HG03520 (cell line): Measurements from ENCODE around the gene SH2D3C.

Experiments used
- ATAC-seq: cut with Tn5 transposase; IDR thresholded peaks from one replicate; pipeline ENCODE4 v1.9.1; 2021; ENCODE audit warnings: mild to moderate bottlenecking, moderate library complexity; ENCODE audit not compliant: unreplicated experiment

SH2D3C gene

DNA sequence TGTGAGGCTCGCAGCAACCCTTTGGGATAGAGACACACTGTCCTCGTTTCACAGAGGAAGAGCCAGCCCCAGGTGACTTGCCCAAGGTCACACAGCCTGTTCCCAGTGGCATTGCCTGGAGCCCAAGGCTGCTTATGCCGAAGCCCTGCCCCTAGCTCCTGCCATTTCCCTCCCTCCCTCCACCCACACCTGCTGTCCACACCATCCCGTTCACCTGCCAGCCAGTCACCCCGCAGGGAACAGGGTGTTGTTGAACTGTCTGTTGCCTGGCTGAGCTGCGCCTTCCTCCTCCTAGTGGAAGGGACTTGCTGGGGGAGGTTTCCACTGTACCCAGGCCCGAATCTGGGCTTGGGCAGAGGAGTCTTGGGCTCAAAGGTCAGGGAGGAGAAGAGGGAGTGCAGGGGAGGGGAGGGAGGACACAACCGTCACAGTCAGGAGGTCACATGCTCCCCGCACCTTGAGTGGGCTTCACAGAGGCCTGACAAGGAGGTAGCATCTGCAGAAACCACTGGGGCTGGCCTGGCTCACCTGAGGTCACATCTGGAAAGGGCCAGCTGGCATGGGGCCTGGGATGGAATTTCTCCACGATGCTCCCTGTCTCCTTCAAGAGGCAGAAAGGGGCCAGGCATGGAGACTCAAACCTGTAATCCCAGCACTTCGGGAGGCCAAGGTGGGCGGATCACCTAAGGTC lies 56.3 kb downstream of the SH2D3C start:
- ATAC-seq, result no peak

DNA sequence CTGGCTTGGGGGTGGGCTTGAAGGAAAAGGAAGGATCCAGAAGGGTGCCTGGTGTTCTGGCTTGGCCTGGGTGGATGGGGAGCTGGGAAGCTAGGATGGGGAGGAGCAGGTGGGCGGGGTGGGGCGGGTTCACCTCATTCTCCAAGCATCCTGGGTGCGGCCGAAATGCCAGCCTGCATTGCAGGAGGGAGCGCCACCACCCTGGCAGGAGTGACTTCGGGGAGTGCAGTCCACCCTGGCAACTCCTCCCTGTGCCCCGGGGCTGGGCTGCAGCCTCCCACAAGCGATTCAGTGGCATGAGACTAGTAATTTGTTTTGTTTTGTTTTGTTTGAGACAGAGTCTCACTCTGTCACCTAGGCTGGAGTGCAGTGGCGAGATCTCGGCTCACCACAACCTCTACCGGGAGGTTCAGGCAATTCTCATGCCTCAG lies 57.1 kb downstream of the SH2D3C start:
- ATAC-seq, result no peak

DNA sequence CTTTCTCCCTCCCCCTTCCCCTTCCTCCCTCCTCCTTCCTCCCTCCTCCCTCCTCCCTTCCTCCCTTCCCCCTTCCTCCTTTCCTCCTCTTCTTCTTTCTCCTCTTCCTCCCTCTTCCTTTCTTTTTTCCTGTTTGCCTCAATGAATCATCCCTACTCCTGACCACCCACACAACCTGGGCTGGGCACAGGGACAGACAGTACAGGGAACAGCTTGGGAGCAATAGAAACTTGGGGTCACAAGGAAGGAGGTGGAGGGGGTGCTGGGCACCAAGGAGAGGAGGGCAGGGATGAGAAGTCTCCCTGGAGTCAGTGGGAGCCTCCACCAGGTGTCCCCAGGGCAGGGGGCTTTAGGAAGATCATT lies 57.6 kb downstream of the SH2D3C start:
- no peak for ATAC-seq

DNA sequence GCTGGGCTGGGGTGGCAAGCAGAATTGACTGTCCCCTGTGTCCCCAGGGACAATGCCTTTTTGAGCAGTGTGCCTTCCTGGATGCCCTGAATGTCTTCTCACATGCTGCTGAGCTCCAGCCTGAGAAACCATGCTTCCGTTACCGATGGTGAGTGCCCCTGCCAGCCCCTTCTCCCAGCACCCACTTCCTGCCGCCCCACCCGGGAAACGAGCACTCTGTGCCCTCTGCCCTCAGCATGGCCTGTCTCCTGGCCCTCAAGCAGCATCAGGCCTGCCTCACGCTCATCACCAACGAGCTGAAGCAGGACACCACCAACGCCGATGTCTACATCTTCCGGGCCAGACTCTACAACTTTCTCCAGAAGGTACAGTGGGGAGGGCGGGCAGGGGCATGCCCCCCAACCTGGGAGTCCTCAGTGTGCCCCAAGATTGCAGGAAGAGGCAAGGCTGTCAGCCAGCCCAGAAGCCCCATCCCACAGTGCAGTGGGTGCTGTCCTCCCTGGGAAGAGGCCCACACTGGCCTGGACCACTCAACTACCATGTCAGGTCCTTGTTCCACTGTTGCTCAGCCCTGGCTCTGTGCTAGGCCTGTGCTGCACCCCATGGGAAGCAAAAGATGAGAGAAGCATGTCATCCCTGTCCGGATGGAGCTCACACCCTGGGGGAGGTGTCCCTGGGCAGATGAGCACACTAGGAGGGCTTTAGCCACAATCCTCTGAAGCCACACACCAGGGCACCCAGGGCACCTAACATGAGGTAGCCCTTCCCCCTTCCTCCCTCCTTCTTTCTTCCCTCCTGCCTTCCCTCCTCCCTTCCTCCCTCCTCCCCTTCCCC lies 58.2 kb downstream of the SH2D3C start:
- ATAC-seq, result no peak

DNA sequence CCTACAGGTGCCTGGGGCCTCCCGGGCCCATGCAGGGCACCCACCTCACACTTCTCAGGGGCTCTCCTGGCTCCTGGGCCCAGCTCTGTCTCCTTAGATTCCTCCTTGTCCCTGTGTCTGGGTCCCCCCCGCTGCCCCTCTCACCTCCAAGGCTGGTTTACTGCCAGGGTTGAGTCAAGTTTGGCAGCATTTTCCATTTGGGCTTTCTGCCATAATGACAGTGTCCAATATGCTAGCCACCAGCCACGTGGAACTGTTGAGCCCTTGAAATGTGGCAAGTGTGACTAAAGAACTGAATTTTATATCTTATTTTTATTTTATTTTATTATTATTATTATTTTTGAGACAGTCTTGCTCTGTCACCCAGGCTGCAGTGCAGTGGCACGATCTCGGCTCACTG lies 60.7 kb downstream of the SH2D3C start:
- no peak for ATAC-seq

DNA sequence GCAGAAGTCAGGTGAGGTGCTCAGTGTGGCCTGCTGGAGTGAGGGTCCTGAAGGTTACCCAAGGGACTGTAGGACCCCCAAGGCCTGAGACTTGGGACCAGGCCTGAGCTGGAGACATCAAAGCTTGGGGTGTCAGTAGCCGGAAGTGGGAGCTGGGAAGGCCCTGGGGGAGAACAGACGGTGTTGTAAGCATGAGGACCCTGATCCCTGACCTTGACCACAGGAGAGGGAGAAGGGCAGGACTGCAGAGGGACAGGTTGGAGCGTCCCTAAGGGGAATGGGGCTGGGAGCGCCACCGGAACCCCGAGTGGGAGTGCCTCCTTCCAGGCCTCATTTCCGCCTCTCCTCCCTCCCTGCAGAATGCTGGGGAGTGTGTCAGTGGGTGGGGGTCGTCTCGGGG lies 62.1 kb downstream of the SH2D3C start:
- ATAC-seq, result no peak

DNA sequence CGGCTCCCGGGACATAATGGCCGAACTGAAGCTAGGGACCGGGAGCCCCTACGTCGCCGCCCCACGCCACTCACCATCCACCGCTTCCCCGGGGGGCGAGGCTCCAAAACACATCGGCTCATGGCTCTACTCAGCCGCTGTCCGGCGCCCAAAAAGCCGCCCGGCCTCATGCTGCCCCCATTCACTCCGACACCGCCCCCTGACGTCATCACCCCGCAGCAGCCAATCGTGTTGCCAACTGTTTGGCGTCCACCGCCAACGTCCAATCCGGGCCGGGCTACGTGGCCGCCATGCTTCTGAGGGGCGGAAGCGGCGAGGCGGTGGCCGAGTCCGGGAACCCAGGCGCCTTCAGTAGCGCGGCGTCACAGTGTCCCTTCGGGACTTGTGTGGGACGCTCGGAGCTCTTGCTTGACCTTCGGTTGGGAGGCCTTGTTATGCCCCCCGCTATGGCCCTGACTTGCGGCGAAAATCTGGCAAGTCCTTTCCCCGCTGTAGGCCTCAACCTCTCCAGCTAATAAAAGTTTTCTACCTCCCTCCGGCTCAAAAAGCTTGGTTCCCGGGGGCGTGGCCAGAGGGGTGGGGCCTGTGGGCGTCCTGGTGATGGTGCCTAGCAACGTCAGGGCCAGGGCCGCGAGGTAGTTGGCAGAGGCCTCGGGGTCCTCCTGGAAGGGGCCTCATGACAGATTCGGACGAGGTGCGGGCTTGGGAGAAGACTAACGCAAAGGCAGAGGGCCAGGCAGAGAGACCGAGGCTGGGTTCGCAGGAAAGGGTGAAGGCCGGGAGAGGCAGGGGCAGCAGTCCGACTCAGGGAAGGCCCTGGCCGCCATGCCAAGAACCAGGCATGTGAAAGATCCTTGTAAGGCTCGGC lies 62.8 kb downstream of the SH2D3C start, which contains the start of the genes PTRH1 and TTC16:
Gene PTRH1, minus strand, starts transcription at position 194 of the 868 bp plus-strand sequence. Its CDS starts 24 bp downstream, at position 170.
Gene TTC16, plus strand, starts transcription at position 610 of the 868 bp plus-strand sequence. Its CDS starts 67 bp downstream, at position 677.
- ATAC-seq, result peak; percentile 85

DNA sequence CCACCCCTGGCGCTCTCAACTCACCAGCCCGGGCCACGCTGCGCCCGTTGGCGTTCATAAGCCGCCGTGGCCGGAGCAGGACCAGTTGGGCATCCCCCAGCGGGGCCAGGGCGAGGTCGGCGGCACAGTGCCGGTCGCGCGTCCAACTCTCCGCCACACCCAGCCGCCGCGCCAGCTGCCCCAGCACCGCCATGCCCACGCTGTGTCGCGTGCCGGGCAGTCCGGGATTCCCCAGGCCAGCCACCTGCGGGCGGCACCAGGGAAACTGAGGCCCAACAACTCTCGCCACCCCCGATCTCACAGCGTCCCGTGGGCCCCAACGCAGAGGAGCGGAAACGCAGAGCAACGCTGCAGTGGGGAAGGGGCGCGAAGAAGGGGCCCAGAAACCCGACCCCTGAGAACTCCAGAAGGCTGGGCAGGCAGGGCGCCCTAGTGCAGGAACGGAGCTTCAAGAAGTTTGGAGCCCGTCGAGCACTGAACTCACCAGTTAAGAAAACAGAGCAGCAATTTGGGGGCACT lies 63.5 kb downstream of the SH2D3C start:
- no peak for ATAC-seq

DNA sequence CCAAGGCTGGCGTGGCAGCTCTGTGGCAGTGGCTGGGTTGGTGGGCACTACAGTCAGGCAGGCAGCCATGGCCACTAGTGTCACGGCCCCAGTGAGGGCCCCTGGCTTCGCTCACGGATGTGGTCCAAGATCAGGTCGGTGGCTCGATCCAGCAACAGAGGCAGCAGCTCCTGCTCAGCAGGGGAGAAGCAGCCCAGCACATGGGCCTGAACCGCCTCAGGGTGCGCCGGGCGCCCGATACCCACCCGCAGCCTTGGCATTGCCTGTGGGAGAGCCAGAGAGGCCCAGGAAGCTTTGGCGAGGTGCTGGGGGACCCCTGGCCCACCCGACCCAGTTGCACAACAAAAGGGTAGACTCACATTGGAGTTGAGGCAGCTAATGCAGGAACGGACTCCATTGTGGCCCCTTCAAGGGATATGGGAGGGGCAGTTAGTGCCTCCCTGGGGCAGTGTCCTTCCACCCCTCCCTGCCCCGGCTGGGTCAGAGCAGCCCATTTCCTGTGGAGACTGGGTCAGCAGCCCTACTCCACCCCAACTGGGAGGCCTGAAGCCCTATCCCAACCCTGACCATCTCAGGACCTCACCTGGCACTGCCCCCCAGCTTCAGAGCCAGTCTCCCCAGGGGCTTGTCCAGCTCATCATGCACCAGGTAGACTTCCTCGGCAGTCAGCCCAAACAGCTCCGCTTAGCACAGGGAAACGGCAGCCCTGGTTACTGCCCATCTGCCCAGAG lies 64.3 kb downstream of the SH2D3C start:
- ATAC-seq, result no peak

DNA sequence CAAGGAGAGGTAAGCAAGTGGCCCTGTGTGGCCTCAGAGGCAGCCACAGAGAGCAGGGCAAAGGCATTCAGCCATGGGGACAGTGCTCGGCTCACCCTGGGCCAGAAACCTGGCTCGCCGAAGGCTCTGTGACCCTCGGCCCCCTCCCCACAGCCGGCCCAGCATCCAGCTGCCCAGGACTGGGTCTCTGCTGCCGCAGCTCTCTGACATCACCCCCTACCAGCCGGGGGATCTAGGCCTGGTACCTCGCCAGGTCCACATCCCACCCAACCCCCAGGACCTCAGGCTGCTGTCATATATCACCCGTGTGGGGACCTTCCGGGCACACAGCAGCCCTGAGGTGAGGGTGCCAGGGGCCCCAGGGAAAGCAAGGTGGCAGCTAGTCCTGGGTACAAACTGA lies 65.6 kb downstream of the SH2D3C start:
- ATAC-seq, result no peak

DNA sequence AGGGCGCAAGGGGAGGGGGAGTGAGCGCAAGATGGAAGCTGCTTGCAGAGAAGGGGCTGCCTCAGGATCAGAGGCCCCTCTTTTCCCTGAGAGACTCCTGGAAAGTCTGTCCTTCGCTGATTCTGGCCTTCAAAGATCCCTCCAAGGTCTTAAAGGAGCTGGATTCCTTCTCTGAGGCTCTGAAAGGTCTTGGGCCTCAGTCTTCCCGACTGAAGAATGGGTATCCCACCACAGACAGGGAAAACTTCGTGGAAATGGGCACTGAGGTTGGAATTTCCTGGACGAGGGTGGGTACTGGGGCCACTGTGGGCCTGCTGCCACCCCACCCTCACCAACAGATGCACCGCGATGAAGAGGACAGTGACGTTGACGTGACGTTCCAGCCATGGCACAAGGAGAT lies 66.1 kb downstream of the SH2D3C start:
- no peak for ATAC-seq

DNA sequence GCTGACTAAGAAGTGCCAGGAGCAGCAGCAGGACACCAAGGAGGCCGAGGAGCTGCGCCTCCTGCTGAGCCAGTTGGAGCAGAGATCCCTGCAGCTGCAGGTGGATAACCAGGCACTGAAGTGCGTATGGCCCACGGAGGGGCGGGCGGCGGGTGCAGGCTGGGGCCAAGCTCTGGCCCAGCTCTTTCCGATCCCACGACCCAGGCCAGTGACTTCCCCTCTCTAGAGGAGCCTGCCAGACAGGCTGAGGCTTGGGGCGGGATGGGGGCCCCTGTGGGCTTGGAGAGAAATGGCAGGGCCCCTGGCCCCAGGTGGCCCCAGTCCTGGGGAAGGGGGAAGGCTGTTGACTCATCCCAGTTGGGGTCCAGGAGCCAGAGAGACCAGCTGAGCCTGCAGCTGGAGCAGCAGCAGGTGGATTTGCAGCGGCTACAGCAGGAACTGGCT lies 66.6 kb downstream of the SH2D3C start:
- ATAC-seq, result no peak

DNA sequence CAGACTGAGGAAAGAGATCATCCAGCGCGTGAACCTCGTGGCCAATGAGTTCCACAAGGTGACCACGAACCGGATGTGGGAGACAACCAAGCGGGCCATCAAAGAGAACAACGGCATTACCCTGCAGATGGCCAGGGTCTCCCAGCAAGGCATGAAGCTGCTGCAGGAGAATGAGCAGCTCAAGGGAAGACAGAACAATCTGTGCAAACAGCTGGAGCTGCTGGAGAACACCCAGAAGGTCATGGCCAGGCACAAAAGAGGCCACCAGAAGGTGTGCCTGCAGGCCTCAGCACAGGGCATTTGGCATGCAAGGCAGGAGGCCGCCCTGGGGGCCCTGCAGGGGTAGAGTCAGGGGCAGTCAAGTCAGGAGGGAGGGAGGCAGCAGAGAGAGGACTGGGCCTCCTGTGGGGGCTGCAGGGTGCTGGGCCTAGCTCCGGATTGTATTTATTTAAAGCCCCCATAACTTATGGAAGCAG lies 67.2 kb downstream of the SH2D3C start:
- no peak for ATAC-seq

DNA sequence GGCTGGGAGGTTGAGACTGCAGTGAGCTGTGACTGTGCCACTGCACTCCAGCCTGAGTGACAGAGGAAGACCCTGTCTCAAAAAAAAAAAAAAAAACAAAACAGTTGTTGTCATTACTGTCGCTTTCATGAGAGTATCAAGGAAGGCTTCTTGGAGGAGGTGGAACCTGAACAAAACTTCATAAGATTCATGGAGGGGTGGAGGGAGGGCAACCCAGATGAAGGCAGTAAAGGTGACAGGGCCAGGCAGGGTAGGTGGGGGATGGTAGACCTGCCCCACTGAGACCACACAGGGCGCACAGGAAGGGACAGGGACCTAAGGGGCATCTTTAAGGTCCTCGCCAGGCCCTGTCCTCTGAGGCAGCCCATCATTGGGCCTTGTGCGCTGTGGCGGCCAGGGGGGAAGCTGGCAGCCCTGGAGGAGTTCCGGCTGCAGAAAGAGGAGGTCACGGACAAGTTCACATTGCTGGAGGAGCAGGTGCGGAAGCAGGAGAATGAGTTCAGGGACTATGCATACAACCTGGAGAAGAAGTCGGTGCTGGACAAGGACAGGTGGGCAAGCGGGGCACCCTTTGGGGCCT lies 68.2 kb downstream of the SH2D3C start:
- no peak for ATAC-seq

DNA sequence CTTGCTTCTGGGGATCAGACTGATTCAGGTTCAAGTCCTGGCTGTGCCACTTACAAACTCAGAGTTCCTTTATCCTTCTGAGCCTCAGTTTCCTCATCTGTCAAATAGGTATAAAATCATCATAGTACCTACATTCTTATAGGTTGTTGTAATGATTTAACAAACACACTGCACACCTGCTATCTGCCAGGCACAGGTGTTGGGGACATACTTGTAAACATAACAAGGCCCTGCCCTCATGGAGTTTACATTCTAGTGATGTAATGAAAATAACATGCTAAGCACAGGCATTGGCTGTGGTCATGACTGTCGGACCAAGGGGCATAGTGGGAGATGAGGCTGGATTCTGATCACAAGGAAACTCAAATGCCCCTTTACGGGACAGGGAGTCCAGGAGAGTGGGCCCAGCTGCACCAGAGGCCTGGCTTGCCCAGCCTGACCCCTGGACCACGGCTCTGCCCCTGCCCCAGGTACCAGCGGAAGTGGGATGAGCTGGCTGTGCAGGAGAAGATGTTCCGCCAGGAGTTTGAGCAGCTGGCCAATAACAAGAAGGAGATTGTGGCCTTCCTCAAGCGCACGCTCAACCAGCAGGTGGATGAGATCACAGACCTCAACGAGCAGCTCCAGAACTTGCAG lies 69.4 kb downstream of the SH2D3C start:
- ATAC-seq, result no peak

DNA sequence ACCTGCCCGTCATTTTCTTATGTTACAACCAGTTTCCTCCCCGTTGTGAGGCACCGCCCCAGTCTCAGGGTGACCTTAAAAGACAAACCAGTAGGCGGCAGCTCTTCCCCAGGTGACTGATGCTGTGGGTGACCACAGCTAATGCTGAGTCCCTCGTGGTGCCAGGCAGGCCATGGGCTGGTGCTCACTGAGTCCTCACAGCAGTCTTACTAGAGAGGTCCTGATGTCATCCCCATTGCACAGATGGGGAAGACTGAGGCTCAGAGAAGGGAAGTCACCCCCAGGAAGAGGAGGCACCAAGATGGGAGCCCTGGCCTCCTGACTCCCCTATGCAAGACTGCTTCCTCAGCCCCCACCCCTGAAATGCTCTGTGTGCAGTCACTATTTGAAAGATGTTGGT lies 70.7 kb downstream of the SH2D3C start:
- no peak for ATAC-seq

DNA sequence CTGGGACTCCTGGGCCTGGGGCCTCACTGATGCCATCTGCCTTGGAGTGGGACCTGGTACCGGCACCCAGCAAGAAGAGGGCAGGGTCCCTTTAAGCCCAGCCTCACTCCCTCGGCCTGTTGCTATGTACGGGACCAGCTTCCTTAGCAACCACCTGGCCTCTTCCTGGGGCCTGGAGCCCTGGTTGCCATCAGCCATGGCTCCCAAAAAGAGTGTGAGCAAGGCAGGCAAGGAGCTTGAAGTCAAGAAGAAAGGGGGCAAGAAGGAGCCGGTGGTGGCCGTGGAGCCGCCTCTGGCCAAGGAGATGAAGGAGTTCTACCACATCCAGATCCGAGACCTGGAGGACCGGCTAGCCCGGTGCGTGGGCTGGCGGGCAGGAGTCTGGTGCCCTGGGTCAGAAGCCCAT lies 71.6 kb downstream of the SH2D3C start, which contains the start of gene CFAP157:
Gene CFAP157, plus strand, starts transcription at position 153 of the 406 bp plus-strand sequence. Its CDS starts 44 bp downstream, at position 197.
- no peak for ATAC-seq

DNA sequence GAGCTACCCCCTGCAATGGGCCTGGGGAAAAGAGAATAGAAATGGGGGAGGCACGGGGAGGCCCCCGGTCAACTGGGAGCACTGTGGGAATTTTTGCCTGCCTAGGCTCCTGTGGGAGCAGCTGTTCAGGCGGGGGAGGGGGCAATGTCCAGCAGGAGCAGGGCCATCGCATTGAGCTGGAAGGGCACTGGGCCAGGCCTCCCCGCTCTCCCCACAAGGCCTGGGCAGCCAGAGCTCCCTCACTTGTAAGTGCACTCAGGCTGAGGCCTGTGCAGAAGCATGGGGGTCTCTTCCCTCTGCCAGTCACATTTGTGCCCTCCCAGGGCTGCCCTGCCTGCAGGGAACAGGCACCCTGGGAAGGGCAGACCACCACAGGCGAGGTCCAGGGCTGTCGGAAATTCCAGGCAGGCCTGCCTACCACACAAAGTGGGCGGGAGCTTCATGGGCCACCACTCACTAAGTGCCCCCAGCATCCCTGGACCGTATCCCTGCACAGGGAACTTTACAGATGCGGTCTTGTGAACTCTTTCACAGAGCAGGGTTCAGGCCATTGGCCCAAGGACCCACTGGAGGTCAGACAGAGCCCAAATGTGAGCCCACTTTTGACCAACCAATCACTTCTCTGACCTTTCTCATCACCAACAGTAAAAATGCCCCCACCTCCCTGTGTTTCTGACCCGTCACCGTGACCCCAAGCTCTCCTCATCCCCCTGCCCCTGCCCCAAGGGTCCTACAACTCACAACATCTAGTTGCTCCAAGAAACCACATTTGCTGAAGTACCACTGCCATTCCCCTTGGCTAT lies 72.7 kb downstream of the SH2D3C start:
- no peak for ATAC-seq
